ENCODE results near the gene SUPT4H1. TPM values are rescaled to one million over a fixed set of nuclear protein-coding genes. Genes with fewer than 3 reads are reported as not detected.
A peak's percentile ranks its signal among the peaks of the same experiment; 100 is the strongest.

Gene SUPT4H1
- total RNA-seq, 2 experiments from 2014 or later, result 66.1 to 69.0 TPM

DNA sequence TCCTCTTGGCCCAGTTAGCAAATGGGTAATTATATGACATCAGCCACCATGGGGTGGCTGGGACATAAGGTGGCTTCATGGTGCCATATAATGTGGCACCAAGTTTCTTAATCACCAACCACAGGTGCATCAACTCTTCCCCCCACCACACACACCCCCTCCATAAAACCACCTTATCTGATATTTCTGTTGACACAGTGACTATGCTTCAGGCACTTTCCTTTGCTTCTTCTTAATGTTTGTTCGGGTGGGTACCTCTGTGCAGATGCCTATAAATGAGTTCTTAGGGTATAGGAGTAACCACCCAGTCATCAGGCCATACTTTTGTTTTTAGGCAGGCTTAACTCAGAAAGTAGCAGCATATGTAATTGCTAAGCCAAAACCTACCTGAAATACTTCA, 35.8 kb upstream of the SUPT4H1 start:
- Mint-ChIP-seq H3K27me3 (no peaks in the 10 kb centered on the region), H3K27ac (no peak overlapping the region), H3K4me1 (peaks cover 9% of the 10 kb centered on the region), H3K4me3 (no peak overlapping the region), H3K9me3 (no peaks in the 10 kb centered on the region), H3K36me3 (ENCODE audit: low read depth) (no peaks in the 10 kb centered on the region)
- DNase-seq, result no peak
- ChIA-PET CTCF (interaction anchor here (1.0 to 1.4 kb wide), 4 partner anchors 10 to 25 kb away, joined by 3 to 4 read pairs (median 3); no protein-coding TSS in a partner anchor), POLR2A (no interaction called here)

DNA sequence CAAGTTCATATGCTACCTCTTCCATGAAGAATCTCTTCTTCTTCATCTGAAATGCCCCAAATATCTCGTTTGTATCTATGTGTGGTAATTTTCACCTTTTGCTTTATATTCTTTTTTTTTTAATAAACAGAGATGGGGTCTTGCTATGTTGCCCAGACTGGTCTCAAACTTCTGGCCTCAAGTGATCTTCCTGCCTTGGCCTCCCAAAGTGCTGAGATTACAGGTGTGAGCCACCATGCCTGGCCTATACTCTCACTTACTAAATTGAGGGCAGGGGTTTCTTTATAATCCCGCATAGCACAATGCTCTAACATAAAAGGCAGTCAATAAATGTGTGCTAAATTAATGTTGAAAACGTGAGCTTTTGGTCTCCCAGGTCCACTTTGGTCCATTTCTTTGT, 34.7 kb upstream of the SUPT4H1 start:
- Mint-ChIP-seq H3K4me1 (peaks cover 20% of the 10 kb centered on the region), H3K27me3 (no peaks in the 10 kb centered on the region), H3K36me3 (ENCODE audit: low read depth) (no peaks in the 10 kb centered on the region), H3K27ac (no peak overlapping the region), H3K9me3 (no peaks in the 10 kb centered on the region), H3K4me3 (no peak overlapping the region)
- no peak for DNase-seq
- ChIA-PET POLR2A (no interaction called here), CTCF (interaction anchor here (1.0 to 1.3 kb wide), 2 partner anchors 11 to 14 kb away, joined by 3 read pairs; no protein-coding TSS in a partner anchor)

DNA sequence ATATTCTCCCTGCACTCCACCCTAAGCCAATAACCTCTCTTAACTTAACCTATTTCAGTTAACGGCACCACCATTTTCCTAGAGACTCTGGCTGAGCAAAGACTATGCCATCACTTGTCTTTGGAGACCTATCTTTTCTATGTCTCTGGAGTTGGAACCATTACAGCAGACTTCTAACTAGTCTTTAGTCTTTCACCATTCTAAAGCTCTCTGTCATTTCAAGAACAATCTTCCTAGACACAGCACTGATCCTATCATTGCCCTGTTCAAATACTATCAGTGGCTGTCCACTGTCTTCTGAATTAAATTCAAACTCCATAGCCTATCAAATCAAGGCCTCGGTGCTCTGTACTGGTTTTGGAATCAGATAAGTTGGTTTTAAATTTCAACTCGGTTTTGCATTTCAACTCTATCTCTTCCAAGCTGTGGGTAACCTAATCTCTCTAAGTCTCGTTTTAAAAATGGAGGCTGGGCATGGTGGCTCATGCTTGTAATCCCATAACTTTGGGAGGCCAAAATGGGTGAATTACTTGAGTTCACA, 33.4 kb upstream of the SUPT4H1 start:
- H3K36me3 Mint-ChIP-seq (ENCODE audit: low read depth), result peaks cover 2% of the 10 kb centered on the region
- no peak for DNase-seq
- H3K27ac Mint-ChIP-seq, result no peak overlapping the region
- H3K9me3 Mint-ChIP-seq, result no peaks in the 10 kb centered on the region
- POLR2A ChIA-PET, result no interaction called here
- H3K4me1 Mint-ChIP-seq, result peaks cover 29% of the 10 kb centered on the region
- no peak overlapping the region for H3K4me3 Mint-ChIP-seq
- no peaks in the 10 kb centered on the region for H3K27me3 Mint-ChIP-seq
- CTCF ChIA-PET, result interaction anchor here (1.4 kb wide), 1 partner anchor 15 kb away, joined by 3 read pairs; no protein-coding TSS in a partner anchor

DNA sequence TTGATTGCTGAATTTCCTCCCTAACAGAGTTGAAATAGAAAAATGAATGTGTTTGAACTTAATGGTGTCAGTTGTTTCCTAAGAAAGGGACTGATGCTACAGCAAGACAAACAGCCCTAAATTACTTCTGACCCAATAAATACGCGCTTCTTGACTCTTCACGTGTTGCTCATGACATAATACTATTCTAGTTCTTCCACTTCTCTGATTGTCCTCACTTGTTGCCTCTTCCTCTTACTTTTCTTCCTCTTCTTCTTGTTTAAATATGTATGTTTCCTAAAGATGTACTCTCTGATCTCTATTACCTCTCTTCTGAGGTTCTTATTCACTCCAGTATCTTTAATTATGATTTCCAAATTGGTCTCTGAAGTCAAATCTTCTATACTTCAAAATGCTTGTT, 32.9 kb upstream of the SUPT4H1 start:
- no peaks in the 10 kb centered on the region for H3K9me3 Mint-ChIP-seq
- POLR2A ChIA-PET, result no interaction called here
- H3K27ac Mint-ChIP-seq, result no peak overlapping the region
- CTCF ChIA-PET, result interaction anchor here (1.2 to 1.4 kb wide), 4 partner anchors 15 to 135 kb away, joined by 3 read pairs; no protein-coding TSS in a partner anchor
- no peak for DNase-seq
- H3K27me3 Mint-ChIP-seq, result no peaks in the 10 kb centered on the region
- H3K36me3 Mint-ChIP-seq (ENCODE audit: low read depth), result peaks cover 2% of the 10 kb centered on the region
- H3K4me1 Mint-ChIP-seq, result peaks cover 34% of the 10 kb centered on the region
- H3K4me3 Mint-ChIP-seq, result no peak overlapping the region

DNA sequence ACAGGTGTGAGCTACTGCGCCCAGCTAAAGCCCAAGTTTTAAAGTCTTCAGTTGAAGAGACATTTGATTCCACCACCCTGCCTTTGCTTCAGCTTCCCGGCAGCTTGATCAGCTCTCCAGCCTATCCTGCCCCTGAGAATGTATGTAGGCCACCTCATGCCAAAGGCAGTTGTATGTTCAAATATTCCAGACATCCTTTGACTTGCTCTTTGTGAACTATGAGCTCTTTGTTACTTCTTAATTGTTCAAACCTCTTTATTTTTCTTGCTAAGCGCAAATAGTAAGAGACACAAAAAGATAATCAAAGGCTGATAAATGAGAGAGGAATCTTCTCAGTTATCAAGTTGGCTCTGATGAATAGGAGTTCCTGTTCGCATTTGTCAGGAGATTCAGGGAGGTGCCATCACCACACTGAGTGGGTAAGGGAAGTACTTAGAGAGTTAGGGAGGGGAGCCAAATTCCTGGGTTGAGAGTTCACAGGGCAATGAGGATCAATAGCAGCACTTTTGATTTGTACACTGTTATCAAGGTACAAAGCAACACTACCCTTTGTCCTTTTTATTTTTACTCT, 32.0 kb upstream of the SUPT4H1 start:
- no peak for DNase-seq
- POLR2A ChIA-PET, result no interaction called here
- CTCF ChIA-PET, result interaction anchor here (0.9 to 2.7 kb wide), 7 partner anchors 11 to 134 kb away, joined by 3 to 8 read pairs (median 3); no protein-coding TSS in a partner anchor
- peaks cover 43% of the 10 kb centered on the region for H3K4me1 Mint-ChIP-seq
- H3K4me3 Mint-ChIP-seq, result no peak overlapping the region
- no peaks in the 10 kb centered on the region for H3K9me3 Mint-ChIP-seq
- no peaks in the 10 kb centered on the region for H3K27me3 Mint-ChIP-seq
- peaks cover 3% of the 10 kb centered on the region for H3K36me3 Mint-ChIP-seq (ENCODE audit: low read depth)
- H3K27ac Mint-ChIP-seq, result no peak overlapping the region

DNA sequence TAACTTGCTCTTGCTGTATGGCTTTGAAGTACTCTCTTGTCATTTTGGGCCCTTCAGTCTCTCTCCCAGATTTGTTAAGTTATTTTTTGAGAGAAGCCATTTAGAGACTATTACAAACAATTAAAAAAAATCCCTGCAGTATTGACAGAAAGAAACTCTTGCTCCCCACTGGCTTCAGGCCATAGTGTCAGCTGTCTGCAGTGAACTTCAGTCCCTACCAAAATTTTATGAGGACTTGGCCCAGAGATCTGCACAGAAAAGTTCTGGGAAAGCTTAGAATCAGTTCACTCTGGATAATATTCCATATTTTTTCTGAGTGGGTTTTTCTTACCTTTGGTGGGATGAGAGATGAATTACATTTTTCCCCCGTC, 30.9 kb upstream of the SUPT4H1 start:
- Mint-ChIP-seq H3K4me3 (no peak overlapping the region), H3K4me1 (peaks cover 51% of the 10 kb centered on the region), H3K36me3 (ENCODE audit: low read depth) (peaks cover 3% of the 10 kb centered on the region), H3K27me3 (no peaks in the 10 kb centered on the region), H3K27ac (peak overlapping the region; percentile 81), H3K9me3 (no peaks in the 10 kb centered on the region)
- DNase-seq, result no peak
- ChIA-PET POLR2A (no interaction called here), CTCF (interaction anchor here (0.7 to 2.7 kb wide), 2 partner anchors 12 to 17 kb away, joined by 3 to 8 read pairs; no protein-coding TSS in a partner anchor)

DNA sequence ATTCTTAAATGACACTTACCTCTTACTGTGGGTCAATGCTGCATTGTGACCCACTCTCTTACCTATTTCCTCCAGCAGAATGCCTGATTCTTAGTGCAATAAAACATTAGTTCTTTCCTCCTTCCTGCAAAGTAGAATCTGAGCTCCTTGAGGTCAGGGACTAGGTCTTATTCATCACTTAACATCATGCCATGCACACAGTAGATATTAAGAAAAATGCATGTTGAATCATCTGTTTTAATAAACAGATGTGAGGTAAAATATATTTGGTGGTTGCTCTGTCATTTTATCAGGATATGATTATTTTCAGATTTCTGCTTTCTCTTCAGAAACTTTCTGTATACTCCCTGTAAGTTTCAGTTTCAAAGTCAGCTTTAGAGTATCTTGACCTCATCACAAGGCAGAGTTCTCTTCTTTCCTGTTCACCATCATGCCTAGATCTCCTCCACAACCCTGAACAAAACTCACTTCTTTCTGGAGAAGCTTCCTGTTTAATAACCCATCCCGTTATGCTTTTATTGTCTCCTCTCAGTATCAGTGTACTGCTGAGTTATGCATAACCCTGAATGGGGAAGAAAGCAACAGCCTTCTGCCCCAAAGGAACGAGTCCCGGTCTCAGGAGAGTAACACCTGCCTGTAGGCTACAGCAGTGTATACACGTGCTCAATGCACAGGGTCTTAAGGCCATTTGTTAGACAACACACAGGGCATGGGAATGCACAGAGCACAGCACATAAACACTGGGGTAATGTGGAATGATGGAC, 30.3 kb upstream of the SUPT4H1 start:
- Mint-ChIP-seq H3K9me3 (no peaks in the 10 kb centered on the region), H3K36me3 (ENCODE audit: low read depth) (peaks cover 3% of the 10 kb centered on the region), H3K4me3 (peak overlapping the region; percentile 35), H3K27ac (peak overlapping the region; percentile 81), H3K27me3 (no peaks in the 10 kb centered on the region), H3K4me1 (peaks cover 55% of the 10 kb centered on the region)
- POLR2A ChIA-PET, result no interaction called here
- no peak for DNase-seq
- CTCF ChIA-PET, result interaction anchor here (0.5 to 2.7 kb wide), 4 partner anchors 13 to 689 kb away, joined by 3 to 8 read pairs (median 3); no protein-coding TSS in a partner anchor

DNA sequence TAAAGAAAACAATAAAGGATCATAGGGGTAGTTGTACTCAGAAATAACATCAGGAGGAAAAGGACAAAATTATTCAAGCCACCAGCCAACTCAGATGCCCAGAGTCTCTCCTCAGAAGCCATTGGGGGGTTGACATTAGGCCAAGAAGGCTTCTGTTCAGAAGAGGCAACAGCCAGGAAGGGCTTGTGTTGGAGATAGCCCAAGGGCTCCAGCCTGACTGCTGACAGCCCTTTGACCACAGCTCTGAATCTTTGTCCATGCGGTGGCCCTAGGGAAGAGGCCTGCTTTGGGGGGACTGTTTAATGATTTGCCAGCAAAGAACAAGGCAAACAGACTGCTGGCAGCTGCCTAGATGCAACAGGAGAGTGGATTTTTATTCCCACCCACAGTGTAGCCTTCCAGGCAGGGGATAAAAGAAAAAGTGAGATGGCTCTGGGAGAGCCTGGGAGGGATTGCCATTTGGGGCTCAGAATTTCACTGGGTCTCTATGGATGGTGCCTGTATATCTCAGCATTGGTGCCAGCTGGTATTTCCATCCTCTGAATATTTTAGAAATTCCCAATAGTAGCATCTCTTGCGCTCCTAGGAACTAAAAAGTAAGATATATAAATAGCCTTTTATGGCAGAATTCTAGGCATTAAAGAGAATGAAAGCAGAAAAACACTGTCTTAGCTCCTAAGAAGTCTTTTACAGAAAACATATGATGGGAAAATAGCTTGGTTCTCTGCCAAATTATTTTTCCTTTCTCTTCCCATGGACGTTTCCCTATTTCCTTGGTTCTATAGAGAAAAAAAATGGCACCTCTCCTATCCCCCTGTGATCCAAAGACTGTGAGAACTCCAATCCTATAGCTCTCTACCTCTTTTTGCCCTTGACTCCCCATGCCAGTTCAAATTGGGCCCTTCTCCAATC, 29.4 kb upstream of the SUPT4H1 start:
- ChIA-PET CTCF (interaction anchor here (0.5 to 2.7 kb wide), 7 partner anchors 14 to 689 kb away, joined by 3 to 8 read pairs (median 3); no protein-coding TSS in a partner anchor), POLR2A (no interaction called here)
- H3K4me3 Mint-ChIP-seq, result no peak overlapping the region
- peaks cover 3% of the 10 kb centered on the region for H3K36me3 Mint-ChIP-seq (ENCODE audit: low read depth)
- H3K27me3 Mint-ChIP-seq, result no peaks in the 10 kb centered on the region
- DNase-seq, result no peak
- H3K9me3 Mint-ChIP-seq, result no peaks in the 10 kb centered on the region
- peaks cover 56% of the 10 kb centered on the region for H3K4me1 Mint-ChIP-seq
- peak overlapping the region; percentile 81 for H3K27ac Mint-ChIP-seq

DNA sequence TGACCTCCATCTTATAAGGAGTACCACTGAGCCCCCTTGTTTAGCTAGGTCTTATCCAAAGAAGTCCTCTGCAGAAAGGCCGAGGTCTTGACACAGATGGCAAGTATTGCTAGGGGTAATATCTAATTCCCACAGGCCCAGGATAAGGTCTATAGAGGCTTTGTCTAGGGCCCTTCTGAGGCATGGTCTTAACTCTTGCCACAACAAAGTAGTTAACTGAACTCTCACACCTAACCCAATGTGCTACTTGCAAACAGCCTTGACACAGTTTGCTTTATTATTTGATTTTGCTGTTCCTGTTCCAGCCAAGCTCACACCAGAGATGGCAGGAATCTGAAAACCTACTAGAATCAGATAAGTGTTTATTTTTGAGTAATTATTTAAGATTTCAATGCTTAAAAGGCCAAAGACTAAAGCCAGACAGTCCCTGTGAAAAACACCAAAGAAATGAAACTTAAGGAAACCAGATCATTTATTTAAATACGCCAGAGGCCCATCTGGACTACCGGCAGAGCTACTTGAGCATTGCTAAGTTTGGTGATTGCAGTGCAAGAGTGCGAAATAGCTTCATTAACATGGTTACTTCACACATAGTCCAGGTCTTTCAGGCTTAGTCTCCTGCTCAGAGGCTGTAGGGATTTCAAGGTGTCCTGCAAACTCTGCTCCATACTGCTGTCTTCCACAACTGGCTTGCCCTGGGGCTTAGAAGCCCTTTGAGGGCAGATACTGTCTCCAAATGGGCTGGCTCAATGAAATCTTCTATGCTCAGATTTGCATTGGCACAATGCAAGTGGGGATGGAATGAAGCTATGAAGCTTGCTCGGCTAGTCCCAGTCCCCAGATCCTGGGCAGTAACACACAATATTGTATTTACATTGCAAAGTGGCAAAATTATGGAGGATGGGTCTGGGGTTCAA, 28.5 kb upstream of the SUPT4H1 start:
- POLR2A ChIA-PET, result no interaction called here
- peaks cover 58% of the 10 kb centered on the region for H3K4me1 Mint-ChIP-seq
- no peaks in the 10 kb centered on the region for H3K27me3 Mint-ChIP-seq
- peaks cover 3% of the 10 kb centered on the region for H3K36me3 Mint-ChIP-seq (ENCODE audit: low read depth)
- peak overlapping the region; percentile 74 for H3K27ac Mint-ChIP-seq
- CTCF ChIA-PET, result interaction anchor here (0.6 to 2.5 kb wide), 8 partner anchors 9 to 139 kb away, joined by 3 to 9 read pairs (median 4); partner anchors contain the start of gene SUPT4H1
- no peaks in the 10 kb centered on the region for H3K9me3 Mint-ChIP-seq
- no peak for DNase-seq
- no peak overlapping the region for H3K4me3 Mint-ChIP-seq

DNA sequence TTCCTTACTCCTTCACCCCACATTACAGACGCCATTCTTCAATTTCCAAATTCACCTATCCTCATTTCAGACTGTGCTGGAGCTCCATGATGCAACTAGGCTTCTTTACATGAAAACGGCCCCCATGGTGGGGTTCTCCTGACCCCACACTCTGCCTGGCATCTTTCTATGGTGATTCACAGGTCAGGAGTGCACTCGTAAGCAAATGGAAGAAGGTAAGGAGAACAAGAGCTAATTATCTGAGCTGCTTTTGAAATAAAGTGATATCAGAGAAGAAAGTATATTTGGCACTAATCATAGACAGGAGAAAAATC, 27.5 kb upstream of the SUPT4H1 start:
- no peak overlapping the region for H3K27ac Mint-ChIP-seq
- peaks cover 3% of the 10 kb centered on the region for H3K36me3 Mint-ChIP-seq (ENCODE audit: low read depth)
- ChIA-PET CTCF (interaction anchor here (0.6 to 2.5 kb wide), 6 partner anchors 8 to 138 kb away, joined by 3 to 9 read pairs (median 3); partner anchors contain the start of gene SUPT4H1), POLR2A (no interaction called here)
- H3K4me3 Mint-ChIP-seq, result no peak overlapping the region
- peaks cover 58% of the 10 kb centered on the region for H3K4me1 Mint-ChIP-seq
- no peaks in the 10 kb centered on the region for H3K9me3 Mint-ChIP-seq
- H3K27me3 Mint-ChIP-seq, result no peaks in the 10 kb centered on the region
- no peak for DNase-seq

DNA sequence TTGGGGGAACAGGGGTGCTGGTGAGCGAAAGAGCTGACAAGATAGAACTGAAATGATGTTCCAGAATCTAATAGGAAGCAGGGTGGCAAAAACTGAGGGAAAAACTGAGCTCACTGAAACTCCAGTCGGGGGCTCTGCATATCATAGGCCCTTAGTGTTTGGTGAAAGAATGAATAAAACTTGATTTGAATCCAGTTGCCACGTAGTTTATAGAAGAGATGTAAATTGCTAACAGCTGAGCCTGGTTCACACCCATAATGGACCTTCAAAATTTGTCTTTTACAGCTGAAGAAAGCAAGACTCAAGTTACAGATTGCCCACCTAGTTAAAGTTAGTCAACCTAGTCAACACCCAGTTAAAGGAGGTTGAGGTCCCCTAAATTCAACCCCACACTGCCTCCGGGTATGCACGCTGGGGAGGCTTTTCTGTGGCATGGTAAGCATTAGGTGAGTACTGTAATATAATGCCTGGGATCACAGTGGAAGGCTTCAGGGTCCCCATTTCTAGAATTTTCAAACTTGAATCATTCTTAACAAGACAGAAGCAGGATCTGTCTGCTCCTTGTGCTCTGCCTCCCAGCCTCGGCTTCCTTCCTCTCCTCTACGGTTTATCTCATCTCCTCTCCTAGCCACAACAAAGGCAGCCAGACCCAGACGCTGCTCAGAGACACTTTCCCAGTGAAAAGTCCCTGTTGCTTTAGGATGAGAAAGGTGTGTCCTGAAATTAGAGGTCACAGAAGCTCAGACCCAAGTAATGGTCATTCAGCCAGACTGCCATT, 26.9 kb upstream of the SUPT4H1 start:
- CTCF ChIA-PET, result interaction anchor here (1.0 to 2.5 kb wide), 4 partner anchors 27 to 129 kb away, joined by 3 to 9 read pairs (median 4); partner anchors contain the start of gene SUPT4H1
- POLR2A ChIA-PET, result no interaction called here
- peaks cover 3% of the 10 kb centered on the region for H3K36me3 Mint-ChIP-seq (ENCODE audit: low read depth)
- no peaks in the 10 kb centered on the region for H3K9me3 Mint-ChIP-seq
- H3K27ac Mint-ChIP-seq, result no peak overlapping the region
- H3K27me3 Mint-ChIP-seq, result no peaks in the 10 kb centered on the region
- DNase-seq, result peak; percentile 23
- H3K4me3 Mint-ChIP-seq, result no peak overlapping the region
- H3K4me1 Mint-ChIP-seq, result peaks cover 55% of the 10 kb centered on the region

Data from activated CD4-positive, alpha-beta T cell treated with anti-CD3 and anti-CD28 coated beads, Interleukin-2, amount 10 ng/mL, durations not matched to agents 7 days and 5 days (primary cell).